WERI-Rb-1 (cell line): ENCODE measurements around the gene C21orf58.

Source experiments
- DNase-seq: peaks from one replicate; pipeline ENCODE4 v3.0.0-alpha.2; 2020
- H3K27ac ChIP-seq: fragments of 250-450 bp; sonication (Bioruptor Pico); 2 replicates; pipeline ENCODE4 v1.5.1; 2020; ENCODE audit warnings: mild to moderate bottlenecking, moderate library complexity
- H3K27me3 ChIP-seq: fragments of 250-450 bp; sonication (Bioruptor Pico); 2 replicates; pipeline ENCODE4 v1.5.1; 2021; ENCODE audit warnings: mild to moderate bottlenecking, low read depth, moderate library complexity; ENCODE audit not compliant: insufficient read depth, severe bottlenecking
- H3K36me3 ChIP-seq: fragments of 250-450 bp; sonication (Bioruptor Pico); 2 replicates; pipeline ENCODE4 v1.5.1; 2020; ENCODE audit warnings: mild to moderate bottlenecking, moderate library complexity
- H3K4me3 ChIP-seq: 2 replicates; pipeline ENCODE4 v1.5.1; 2011; ENCODE audit warnings: low read depth, mild to moderate bottlenecking, control low read depth, low read length
- H3K9me3 ChIP-seq: fragments of 250-450 bp; sonication (Bioruptor Pico); 2 replicates; pipeline ENCODE4 v1.5.1; 2021; ENCODE audit warnings: mild to moderate bottlenecking, moderate library complexity; ENCODE audit not compliant: severe bottlenecking
- TF ChIP-seq, protein P1 (sequence below): IDR thresholded peaks from 2 replicates; pipeline ENCODE4 v1.5.1; 2011; ENCODE audit warnings: low read depth, mild to moderate bottlenecking, control low read depth, inconsistent platforms, low read length

The C21orf58 gene

DNA sequence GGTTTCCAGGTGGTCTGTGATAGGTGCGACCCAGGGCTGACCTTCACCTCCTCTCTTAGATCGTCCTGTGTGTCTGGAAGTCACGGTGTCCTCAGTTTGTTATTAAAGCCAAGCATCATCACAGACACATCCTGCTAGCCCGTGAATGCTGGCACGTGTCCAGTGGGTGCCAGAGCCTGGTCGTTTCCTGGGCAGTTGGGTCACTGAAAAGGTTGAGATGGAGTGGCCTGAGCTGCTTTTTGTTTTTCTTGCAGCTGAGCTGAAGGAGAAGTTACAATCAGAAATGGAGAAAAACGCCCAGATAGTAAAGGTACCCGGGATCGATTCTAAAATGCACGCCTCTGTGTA lies 23.5 kb upstream of the C21orf58 start:
- Histone ChIP-seq H3K27ac (no peak overlapping the region), H3K9me3 (no peaks in the 10 kb centered on the region), H3K36me3 (peaks cover 92% of the 10 kb centered on the region), H3K27me3 (no peaks in the 10 kb centered on the region), H3K4me3 (no peak overlapping the region)
- TF ChIP-seq, protein P1, sequence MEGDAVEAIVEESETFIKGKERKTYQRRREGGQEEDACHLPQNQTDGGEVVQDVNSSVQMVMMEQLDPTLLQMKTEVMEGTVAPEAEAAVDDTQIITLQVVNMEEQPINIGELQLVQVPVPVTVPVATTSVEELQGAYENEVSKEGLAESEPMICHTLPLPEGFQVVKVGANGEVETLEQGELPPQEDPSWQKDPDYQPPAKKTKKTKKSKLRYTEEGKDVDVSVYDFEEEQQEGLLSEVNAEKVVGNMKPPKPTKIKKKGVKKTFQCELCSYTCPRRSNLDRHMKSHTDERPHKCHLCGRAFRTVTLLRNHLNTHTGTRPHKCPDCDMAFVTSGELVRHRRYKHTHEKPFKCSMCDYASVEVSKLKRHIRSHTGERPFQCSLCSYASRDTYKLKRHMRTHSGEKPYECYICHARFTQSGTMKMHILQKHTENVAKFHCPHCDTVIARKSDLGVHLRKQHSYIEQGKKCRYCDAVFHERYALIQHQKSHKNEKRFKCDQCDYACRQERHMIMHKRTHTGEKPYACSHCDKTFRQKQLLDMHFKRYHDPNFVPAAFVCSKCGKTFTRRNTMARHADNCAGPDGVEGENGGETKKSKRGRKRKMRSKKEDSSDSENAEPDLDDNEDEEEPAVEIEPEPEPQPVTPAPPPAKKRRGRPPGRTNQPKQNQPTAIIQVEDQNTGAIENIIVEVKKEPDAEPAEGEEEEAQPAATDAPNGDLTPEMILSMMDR: no peak
- no peak for DNase-seq

DNA sequence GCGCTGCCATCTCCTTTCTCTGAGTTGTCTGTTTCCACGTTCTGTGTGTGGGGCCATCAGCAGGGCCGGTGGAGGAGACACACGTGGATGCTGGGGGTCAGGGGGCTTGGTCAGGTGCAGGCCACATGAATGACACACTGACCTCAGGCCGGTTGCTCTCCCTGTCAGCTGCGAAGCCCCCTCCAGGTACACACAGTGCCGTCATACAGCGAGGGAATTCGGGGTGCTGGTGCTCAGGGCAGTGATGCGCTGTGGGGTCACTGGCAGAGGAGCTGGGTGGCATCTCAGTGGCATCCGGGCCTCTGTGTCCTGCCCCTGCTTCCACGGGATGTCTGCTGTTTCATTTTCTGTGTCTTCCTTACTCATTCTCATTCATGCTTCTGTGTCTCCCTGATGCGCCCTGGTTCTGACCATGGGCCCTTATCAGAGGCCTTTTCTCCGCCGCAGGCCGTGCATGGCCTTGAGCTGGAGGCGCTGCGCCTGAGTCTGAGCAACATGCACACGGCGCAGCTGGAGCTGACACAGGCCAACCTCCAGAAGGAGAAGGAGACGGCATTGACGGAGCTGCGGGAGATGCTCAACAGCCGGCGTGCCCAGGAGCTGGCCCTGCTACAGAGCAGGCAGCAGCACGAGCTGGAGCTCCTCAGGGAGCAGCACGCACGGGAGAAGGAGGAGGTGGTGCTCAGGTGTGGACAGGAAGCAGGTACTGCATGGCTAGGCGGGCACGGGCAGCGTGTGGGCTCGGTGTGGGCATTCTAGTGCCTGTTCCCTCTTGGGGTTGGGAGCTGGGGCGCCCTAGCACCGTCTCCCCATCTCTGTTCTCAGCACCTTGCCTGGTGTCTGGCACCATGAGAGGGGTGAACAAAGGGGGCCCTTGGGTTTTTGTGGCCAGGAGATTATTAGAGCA lies 22.9 kb upstream of the C21orf58 start:
- H3K9me3 ChIP-seq: no peaks in the 10 kb centered on the region
- peaks cover 89% of the 10 kb centered on the region for H3K36me3 ChIP-seq
- TF ChIP-seq, protein P1: no peak
- no peak for DNase-seq
- no peak overlapping the region for H3K4me3 ChIP-seq
- no peak overlapping the region for H3K27ac ChIP-seq
- H3K27me3 ChIP-seq: no peaks in the 10 kb centered on the region

DNA sequence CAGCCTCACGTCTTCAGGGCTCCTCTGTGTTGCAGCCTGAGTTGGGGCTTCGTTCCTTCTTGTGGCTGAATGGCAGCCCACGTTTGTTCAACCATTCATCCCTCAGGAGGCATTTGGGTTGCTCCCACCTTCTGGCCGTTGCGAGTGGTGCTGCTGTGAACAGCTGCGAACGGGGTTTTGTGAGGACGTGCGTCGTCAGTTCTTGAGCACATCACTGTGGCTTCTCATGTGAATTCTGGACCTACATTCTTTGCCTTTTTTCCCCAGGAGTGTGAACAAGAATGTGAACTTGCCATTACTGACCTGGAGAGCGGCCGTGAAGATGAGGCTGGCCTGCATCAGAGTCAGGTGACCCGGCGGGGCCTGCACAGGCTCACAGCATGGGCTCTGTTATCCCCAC lies 22.2 kb upstream of the C21orf58 start:
- TF ChIP-seq, protein P1: no peak
- Histone ChIP-seq H3K27me3 (no peaks in the 10 kb centered on the region), H3K9me3 (no peaks in the 10 kb centered on the region), H3K36me3 (peaks cover 89% of the 10 kb centered on the region), H3K4me3 (no peak overlapping the region), H3K27ac (no peak overlapping the region)
- DNase-seq: no peak

DNA sequence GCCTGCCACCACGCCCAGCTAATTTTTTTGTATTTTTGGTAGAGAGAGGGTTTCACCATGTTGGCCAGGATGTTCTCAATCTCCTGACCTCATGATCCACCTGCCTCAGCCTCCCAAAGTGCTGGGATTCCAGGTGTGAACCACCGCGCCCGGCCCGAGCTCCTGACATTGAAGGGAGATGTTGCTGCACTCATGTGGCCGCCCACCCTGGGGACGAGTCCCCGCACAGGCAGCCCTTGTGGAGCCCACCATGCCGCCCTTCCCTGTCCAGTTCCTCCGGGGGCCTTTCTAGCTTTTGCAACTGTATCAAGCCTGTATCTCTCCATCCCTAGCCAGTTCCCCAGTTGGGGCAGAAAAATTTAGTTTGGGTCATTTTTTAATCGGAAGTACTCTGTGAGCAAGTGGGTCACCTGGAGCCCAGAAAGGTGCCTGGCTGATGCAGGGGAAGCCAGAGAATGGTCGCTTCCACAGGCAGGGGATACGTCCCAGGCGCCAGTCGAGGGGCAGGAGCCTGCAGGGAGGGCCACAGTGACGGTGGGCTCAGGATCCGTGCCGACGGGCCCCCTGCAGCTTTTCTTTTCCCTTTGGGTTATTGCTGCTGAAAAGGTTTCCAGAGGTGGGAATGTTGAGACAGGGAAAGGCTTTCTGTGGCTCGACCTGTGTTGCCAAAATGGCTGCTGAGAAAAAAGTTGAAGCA lies 20.7 kb upstream of the C21orf58 start:
- no peak overlapping the region for H3K27ac ChIP-seq
- no peak overlapping the region for H3K4me3 ChIP-seq
- H3K27me3 ChIP-seq: no peaks in the 10 kb centered on the region
- H3K36me3 ChIP-seq: peaks cover 89% of the 10 kb centered on the region
- H3K9me3 ChIP-seq: no peaks in the 10 kb centered on the region
- TF ChIP-seq, protein P1: no peak
- no peak for DNase-seq

DNA sequence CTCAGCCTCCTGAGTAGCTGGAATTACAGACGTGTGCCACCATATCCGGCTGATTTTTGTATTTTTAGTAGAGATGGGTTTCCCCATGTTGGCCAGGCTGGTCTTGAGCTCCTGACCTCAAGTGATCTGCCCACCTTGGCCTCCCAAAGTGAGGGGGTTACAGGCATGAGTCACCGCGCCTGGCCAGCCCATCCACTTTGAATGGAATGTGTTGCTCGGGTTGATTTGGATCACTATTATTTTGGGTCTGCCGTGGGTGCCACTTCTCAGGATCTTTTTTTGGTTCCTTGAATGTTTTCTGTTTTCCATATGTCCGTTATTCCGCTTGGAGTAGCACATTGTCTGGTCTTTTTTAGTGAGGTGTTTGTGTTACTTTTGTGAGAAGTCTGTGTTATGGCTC lies 17.3 kb upstream of the C21orf58 start:
- DNase-seq: no peak
- Histone ChIP-seq H3K27ac (no peak overlapping the region), H3K4me3 (no peak overlapping the region), H3K27me3 (no peaks in the 10 kb centered on the region), H3K36me3 (peaks cover 89% of the 10 kb centered on the region), H3K9me3 (no peaks in the 10 kb centered on the region)
- TF ChIP-seq, protein P1: no peak
